OCI-LY7 (cell line): ENCODE measurements around the gene COL25A1. TPM values are rescaled to one million over a fixed set of nuclear protein-coding genes. Genes with fewer than 3 reads are reported as not detected.

Source experiments
- BruUV-seq: library from RNA; stranded (reverse); fragments of 400-500 nt; replicated peaks from 2 replicates; lab custom pipeline; 2021; lab: Mats Ljungman, UMichigan
- CTCF ChIA-PET: fragments of 300-600 bp; sonication (Branson Sonifier 250); formaldehyde crosslinking; loops from one replicate; lab custom pipeline; 2022; ENCODE audit warnings: antibody characterized with exemption; ENCODE audit not compliant: unreplicated experiment; lab: Charles Lee
- POLR2A ChIA-PET: fragments of 300-600 bp; sonication (Branson Sonifier 250); formaldehyde crosslinking; loops from one replicate; lab custom pipeline; 2022; ENCODE audit warnings: antibody characterized with exemption; lab: Charles Lee
- DNase-seq: peaks from one replicate; pipeline ENCODE4 v3.0.0-alpha.2; 2015; ENCODE audit warnings: low spot score
- H2AFZ ChIP-seq: fragments of 200-600 bp; sonication (generic), shearing (Covaris generic); 2 replicates; pipeline ENCODE4 v1.6.1; 2014; ENCODE audit warnings: mild to moderate bottlenecking, antibody characterized with exemption, low read length, moderate library complexity
- H3K27ac ChIP-seq: fragments of 200-600 bp; sonication (generic); 2 replicates; pipeline ENCODE4 v1.5.1; 2014; ENCODE audit warnings: mixed run types, low read depth, mild to moderate bottlenecking, moderate library complexity, low read length, inconsistent platforms; ENCODE audit not compliant: poor library complexity, severe bottlenecking
- H3K36me3 ChIP-seq: fragments of 200-600 bp; sonication (generic); 2 replicates; pipeline ENCODE4 v1.6.1; 2014; ENCODE audit warnings: mild to moderate bottlenecking, antibody characterized with exemption, low read length, moderate library complexity, mixed read lengths; ENCODE audit not compliant: insufficient read depth
- H3K4me1 ChIP-seq: fragments of 200-600 bp; sonication (generic); 2 replicates; pipeline ENCODE4 v1.5.1; 2014; ENCODE audit warnings: mild to moderate bottlenecking, low read length; ENCODE audit not compliant: insufficient read depth, poor library complexity, severe bottlenecking
- H3K4me2 ChIP-seq: fragments of 200-600 bp; sonication (generic); 2 replicates; pipeline ENCODE4 v1.6.1; 2014; ENCODE audit warnings: mild to moderate bottlenecking, low read length
- H3K4me3 ChIP-seq: fragments of 200-600 bp; sonication (generic); 2 replicates; pipeline ENCODE4 v1.5.1; 2014; ENCODE audit warnings: mild to moderate bottlenecking, low read depth, low read length; ENCODE audit not compliant: poor library complexity, severe bottlenecking
- H3K79me2 ChIP-seq: fragments of 200-600 bp; sonication (generic); 2 replicates; pipeline ENCODE4 v1.6.1; 2016; ENCODE audit warnings: low read depth, mild to moderate bottlenecking, low read length, moderate library complexity, mixed read lengths; ENCODE audit not compliant: insufficient read depth
- H3K9me2 ChIP-seq: fragments of 200-600 bp; sonication (generic); 2 replicates; pipeline ENCODE4 v1.6.1; 2016; ENCODE audit warnings: mild to moderate bottlenecking, low read length, mixed read lengths; ENCODE audit not compliant: insufficient read depth
- H3K9me3 ChIP-seq: fragments of 200-600 bp; sonication (generic); 2 replicates; pipeline ENCODE4 v1.6.1; 2014; ENCODE audit warnings: mild to moderate bottlenecking, mixed run types, low read length, mixed read lengths
- H4K20me1 ChIP-seq: fragments of 200-600 bp; sonication (generic); 2 replicates; pipeline ENCODE4 v1.6.1; 2014; ENCODE audit warnings: mild to moderate bottlenecking, antibody characterized with exemption, low read length, moderate library complexity, mixed read lengths; ENCODE audit not compliant: insufficient read depth
- EZH2phosphoT487 ChIP-seq: fragments of 200-600 bp; sonication (generic); IDR thresholded peaks from 2 replicates; pipeline ENCODE4 v1.6.1; 2018; ENCODE audit warnings: low read depth, borderline replicate concordance, mild to moderate bottlenecking, mixed run types, antibody characterized with exemption, low read length, moderate library complexity, mixed read lengths
- intact Hi-C: fragments of 100-400 bp; cut with micrococcal nuclease; formaldehyde crosslinking; loops from one replicate; pipeline ENCODE4 v1.10.0; 2022; ENCODE audit not compliant: unreplicated experiment
- total RNA-seq, 2 experiments: library from RNA; depleted of rRNA in 1 of 2; stranded (reverse); fragments of >200 nt in 1 of 2; shearing (Covaris generic) in 1 of 2; gene quantifications; 2 replicates each; pipeline ENCODE4 v1.2.3, GENCODE V29; 2014 to 2022
- TF ChIP-seq, protein P1 (sequence below): fragments of 200-600 bp; sonication (generic); conservative IDR thresholded peaks from 2 replicates; pipeline ENCODE4 v1.5.1; 2014; ENCODE audit warnings: mild to moderate bottlenecking, antibody characterized with exemption, low read length, moderate library complexity, mixed read lengths

The COL25A1 gene
- total RNA-seq, 2 experiments from 2014 or later, result not detected

DNA sequence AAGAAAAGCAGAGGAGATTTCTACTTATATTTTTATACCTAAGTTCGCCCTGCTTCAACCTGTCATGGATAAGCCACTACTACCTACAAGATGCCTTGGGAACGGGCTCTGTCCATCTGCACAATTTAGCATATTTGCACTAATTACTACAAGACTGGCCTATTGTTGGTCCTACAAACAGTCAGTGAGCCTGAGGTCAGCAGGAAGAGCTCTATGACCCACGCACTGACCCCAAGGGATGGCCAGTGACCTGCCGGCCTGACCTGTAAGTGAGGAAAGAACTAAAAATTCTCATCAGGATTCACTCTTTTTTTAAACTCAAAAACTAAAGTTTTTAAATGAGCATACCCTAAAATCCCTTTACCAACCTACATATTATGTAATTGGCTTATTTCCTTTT, 142.0 kb downstream of the COL25A1 start:
- Histone ChIP-seq H3K27ac (no peak overlapping the region), H3K36me3 (no peaks in the 10 kb centered on the region), H4K20me1 (no peaks in the 10 kb centered on the region), H3K4me1 (no peaks in the 10 kb centered on the region), H3K9me3 (no peaks in the 10 kb centered on the region), H3K9me2 (no peaks in the 10 kb centered on the region), H2AFZ (no peak overlapping the region), H3K4me2 (no peak overlapping the region), H3K4me3 (no peak overlapping the region), H3K79me2 (no peaks in the 10 kb centered on the region)
- TF ChIP-seq EZH2phosphoT487, result no peak
- TF ChIP-seq, protein P1, sequence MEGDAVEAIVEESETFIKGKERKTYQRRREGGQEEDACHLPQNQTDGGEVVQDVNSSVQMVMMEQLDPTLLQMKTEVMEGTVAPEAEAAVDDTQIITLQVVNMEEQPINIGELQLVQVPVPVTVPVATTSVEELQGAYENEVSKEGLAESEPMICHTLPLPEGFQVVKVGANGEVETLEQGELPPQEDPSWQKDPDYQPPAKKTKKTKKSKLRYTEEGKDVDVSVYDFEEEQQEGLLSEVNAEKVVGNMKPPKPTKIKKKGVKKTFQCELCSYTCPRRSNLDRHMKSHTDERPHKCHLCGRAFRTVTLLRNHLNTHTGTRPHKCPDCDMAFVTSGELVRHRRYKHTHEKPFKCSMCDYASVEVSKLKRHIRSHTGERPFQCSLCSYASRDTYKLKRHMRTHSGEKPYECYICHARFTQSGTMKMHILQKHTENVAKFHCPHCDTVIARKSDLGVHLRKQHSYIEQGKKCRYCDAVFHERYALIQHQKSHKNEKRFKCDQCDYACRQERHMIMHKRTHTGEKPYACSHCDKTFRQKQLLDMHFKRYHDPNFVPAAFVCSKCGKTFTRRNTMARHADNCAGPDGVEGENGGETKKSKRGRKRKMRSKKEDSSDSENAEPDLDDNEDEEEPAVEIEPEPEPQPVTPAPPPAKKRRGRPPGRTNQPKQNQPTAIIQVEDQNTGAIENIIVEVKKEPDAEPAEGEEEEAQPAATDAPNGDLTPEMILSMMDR, result no peak
- no TSS peak for BruUV-seq
- no peak for DNase-seq
- ChIA-PET POLR2A (no interaction called here), CTCF (no interaction called here)
- intact Hi-C loops, result no loop called here

DNA sequence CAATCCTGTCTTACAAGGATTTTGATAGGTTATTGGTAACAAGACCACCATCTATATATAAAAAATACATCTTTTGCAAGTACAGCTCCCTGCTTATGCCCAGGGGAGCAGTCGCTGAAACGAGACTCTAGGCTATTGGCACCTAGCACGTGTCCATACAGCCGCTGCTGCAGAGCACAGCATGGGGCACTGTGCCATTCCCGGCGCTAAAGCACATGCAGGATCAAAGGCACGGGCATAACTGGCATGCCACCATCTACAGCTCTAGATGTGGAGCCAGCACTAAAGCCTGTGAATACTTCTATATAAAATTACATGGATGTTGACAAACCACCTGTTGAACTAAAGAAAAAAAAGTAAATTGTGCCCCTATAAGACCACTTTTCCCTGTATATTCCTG, 144.8 kb downstream of the COL25A1 start:
- no peaks in the 10 kb centered on the region for H3K79me2 ChIP-seq
- H3K36me3 ChIP-seq, result no peaks in the 10 kb centered on the region
- no peak overlapping the region for H3K27ac ChIP-seq
- TF ChIP-seq EZH2phosphoT487, result no peak
- TF ChIP-seq, protein P1, result no peak
- intact Hi-C loops, result no loop called here
- no peak for DNase-seq
- H4K20me1 ChIP-seq, result no peaks in the 10 kb centered on the region
- ChIA-PET CTCF (no interaction called here), POLR2A (interaction anchor here (0.6 kb wide), 1 partner anchor 124 kb away, joined by 7 read pairs; no protein-coding TSS in a partner anchor)
- no TSS peak for BruUV-seq
- H3K9me2 ChIP-seq, result no peaks in the 10 kb centered on the region
- no peaks in the 10 kb centered on the region for H3K4me1 ChIP-seq
- no peak overlapping the region for H2AFZ ChIP-seq
- no peaks in the 10 kb centered on the region for H3K9me3 ChIP-seq
- H3K4me2 ChIP-seq, result no peak overlapping the region
- no peak overlapping the region for H3K4me3 ChIP-seq

DNA sequence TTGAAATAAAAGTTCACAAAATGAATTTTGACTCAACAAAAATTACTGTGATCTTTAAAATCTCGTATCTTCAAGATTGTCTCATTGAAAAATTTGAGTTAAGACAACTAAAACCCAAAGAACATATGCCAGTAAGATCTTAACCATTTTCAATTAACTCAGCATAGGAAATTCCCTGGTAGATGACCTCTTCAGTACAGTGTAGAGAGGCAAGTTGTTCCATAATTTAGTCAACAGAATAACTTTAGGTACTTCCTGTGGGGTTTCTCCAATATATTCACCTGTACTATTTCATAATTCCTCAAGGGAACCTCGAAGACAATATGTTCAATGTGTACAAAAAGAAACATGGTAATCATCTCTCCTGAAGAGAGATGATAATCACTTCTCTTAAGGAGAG, 145.3 kb downstream of the COL25A1 start:
- Histone ChIP-seq H3K4me3 (no peak overlapping the region), H3K4me2 (no peak overlapping the region), H3K9me3 (no peaks in the 10 kb centered on the region), H3K9me2 (no peaks in the 10 kb centered on the region), H3K79me2 (no peaks in the 10 kb centered on the region), H3K27ac (no peak overlapping the region), H3K36me3 (no peaks in the 10 kb centered on the region), H4K20me1 (no peaks in the 10 kb centered on the region), H3K4me1 (no peaks in the 10 kb centered on the region), H2AFZ (no peak overlapping the region)
- DNase-seq, result no peak
- ChIA-PET POLR2A (interaction anchor here (0.7 kb wide), 1 partner anchor 28 kb away, joined by 3 read pairs; no protein-coding TSS in a partner anchor), CTCF (no interaction called here)
- no peak for TF ChIP-seq EZH2phosphoT487
- TF ChIP-seq, protein P1, result no peak
- BruUV-seq, result no TSS peak
- intact Hi-C loops, result no loop called here
